ENCODE results near the gene COL4A1.
A peak's percentile ranks its signal among the peaks of the same experiment; 100 is the strongest.
"Not testable (repeated sequence)": the region's sequence is repeated elsewhere in the genome, so short reads cannot be mapped to it uniquely, and the experiment has no call there.

COL4A1 gene

GRCh38 chr13:110114316-110114715 lies 192.6 kb downstream of the COL4A1 start:
- no peak for DNase-seq (ENCODE audit: low read depth)
- no peak overlapping the region for H3K4me3 ChIP-seq (ENCODE audit: control insufficient read depth, low read depth, low read length)
- TF ChIP-seq CTCF (IDR thresholded peaks at IDR 0.05; ENCODE audit: control insufficient read depth, insufficient read depth, low read depth, low read length, missing control alignments): no peak

- no peak for DNase-seq (ENCODE audit: low read depth)
- no peak overlapping the region for H3K4me3 ChIP-seq (ENCODE audit: control insufficient read depth, low read depth, low read length)
- TF ChIP-seq CTCF (IDR thresholded peaks at IDR 0.05; ENCODE audit: control insufficient read depth, insufficient read depth, low read depth, low read length, missing control alignments): no peak
Measured at GRCh38 chr13:110113284-110113764, 193.6 kb downstream of the COL4A1 start.

- not testable (repeated sequence) for H3K4me3 ChIP-seq (ENCODE audit: control insufficient read depth, low read depth, low read length); DNase-seq (ENCODE audit: low read depth)
- TF ChIP-seq CTCF (IDR thresholded peaks at IDR 0.05; ENCODE audit: control insufficient read depth, insufficient read depth, low read depth, low read length, missing control alignments): peak; percentile 49
Measured at GRCh38 chr13:110112379-110112778, 194.6 kb downstream of the COL4A1 start.

- DNase-seq (ENCODE audit: low read depth): no peak
- TF ChIP-seq CTCF (IDR thresholded peaks at IDR 0.05; ENCODE audit: control insufficient read depth, insufficient read depth, low read depth, low read length, missing control alignments): no peak
- no peak overlapping the region for H3K4me3 ChIP-seq (ENCODE audit: control insufficient read depth, low read depth, low read length)
Measured at GRCh38 chr13:110110783-110111182, 196.2 kb downstream of the COL4A1 start.

- TF ChIP-seq CTCF (IDR thresholded peaks at IDR 0.05; ENCODE audit: control insufficient read depth, insufficient read depth, low read depth, low read length, missing control alignments): no peak
- peak; percentile 80 for DNase-seq (ENCODE audit: low read depth)
- H3K4me3 ChIP-seq (ENCODE audit: control insufficient read depth, low read depth, low read length): no peak overlapping the region
Measured at GRCh38 chr13:110109910-110110309, 197.0 kb downstream of the COL4A1 start.

GRCh38 chr13:110109140-110109783 lies 197.7 kb downstream of the COL4A1 start:
- no peak overlapping the region for H3K4me3 ChIP-seq (ENCODE audit: control insufficient read depth, low read depth, low read length)
- no peak for DNase-seq (ENCODE audit: low read depth)
- no peak for TF ChIP-seq CTCF (IDR thresholded peaks at IDR 0.05; ENCODE audit: control insufficient read depth, insufficient read depth, low read depth, low read length, missing control alignments)

Data from AG09309 (cell line).